GM23248 (cell line): ENCODE data around the gene TSG101.

Source experiments
- EZH2 ChIP-seq: fragments of 200-600 bp; sonication (generic); IDR thresholded peaks from 2 replicates; pipeline ENCODE4 v1.6.1; 2018; ENCODE audit warnings: antibody characterized with exemption, mild to moderate bottlenecking; ENCODE audit not compliant: insufficient read depth, poor library complexity, severe bottlenecking
- EZH2phosphoT487 ChIP-seq: fragments of 200-600 bp; sonication (generic); IDR thresholded peaks from 2 replicates; pipeline ENCODE4 v1.6.1; 2018; ENCODE audit warnings: antibody characterized with exemption, moderate library complexity, mild to moderate bottlenecking, low read depth; ENCODE audit not compliant: insufficient read depth

DNA sequence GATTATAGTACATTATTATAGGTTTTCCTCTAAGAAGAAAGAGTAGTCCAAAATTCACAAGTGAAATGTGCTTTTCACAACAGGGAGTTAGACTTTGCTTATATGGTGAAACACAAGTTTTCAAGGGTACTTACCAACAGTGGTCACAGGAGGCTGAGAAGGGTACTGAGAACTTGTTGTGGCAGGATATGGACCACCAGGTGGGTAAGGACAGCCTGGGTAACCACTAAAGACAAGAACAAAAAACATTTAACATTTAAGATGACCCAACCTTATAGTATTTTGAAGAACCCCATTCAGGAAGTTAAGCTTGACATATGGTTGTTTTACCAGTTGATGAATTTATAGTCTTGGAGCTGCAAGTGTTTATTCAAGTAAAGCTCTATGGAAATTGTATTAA is 24.4 kb downstream of the TSG101 start:
- TF ChIP-seq EZH2 (no peak), EZH2phosphoT487 (no peak)
